A673 (cell line): ENCODE results near the gene CHST15. TPM values are rescaled to one million over a fixed set of nuclear protein-coding genes. Genes with fewer than 3 reads are reported as not detected.

Source experiments
- BruUV-seq: library from RNA; stranded (reverse); fragments of 400-500 nt; replicated peaks from 2 replicates; lab custom pipeline; 2021; lab: Mats Ljungman, UMichigan
- CTCF ChIA-PET: fragments of 300-600 bp; sonication (Branson Sonifier 250); formaldehyde crosslinking; loops from one replicate; lab custom pipeline; 2022; ENCODE audit warnings: antibody characterized with exemption; lab: Charles Lee
- POLR2A ChIA-PET: fragments of 300-600 bp; sonication (Branson Sonifier 250); formaldehyde crosslinking; loops from one replicate; lab custom pipeline; 2022; ENCODE audit warnings: antibody characterized with exemption; ENCODE audit not compliant: low non-redundant PET; lab: Charles Lee
- DNase-seq: peaks from one replicate; pipeline ENCODE4 v3.0.0-alpha.2; 2015; ENCODE audit warnings: low spot score
- H3K27ac ChIP-seq: fragments of 200-600 bp; sonication (generic); 2 replicates; pipeline ENCODE4 v1.5.1; 2016; ENCODE audit warnings: mixed run types, low read depth, mild to moderate bottlenecking, mixed read lengths, antibody characterized with exemption, low read length; ENCODE audit not compliant: poor library complexity, severe bottlenecking
- H3K27me3 ChIP-seq: fragments of 200-600 bp; sonication (generic); replicated peaks from 2 replicates; pipeline ENCODE4 v1.6.1; 2017; ENCODE audit warnings: mixed run types, low read depth, mild to moderate bottlenecking, mixed read lengths, antibody characterized with exemption, low read length; ENCODE audit not compliant: insufficient read depth, poor library complexity
- H3K36me3 ChIP-seq: fragments of 200-600 bp; sonication (generic); 2 replicates; pipeline ENCODE4 v1.6.1; 2016; ENCODE audit warnings: mixed run types, mild to moderate bottlenecking, mixed read lengths, antibody characterized with exemption, low read length; ENCODE audit not compliant: insufficient read depth, poor library complexity, severe bottlenecking
- H3K4me1 ChIP-seq: fragments of 200-600 bp; sonication (generic); 2 replicates; pipeline ENCODE4 v1.6.1; 2017; ENCODE audit warnings: mixed run types, mild to moderate bottlenecking, mixed read lengths, antibody characterized with exemption, low read length; ENCODE audit not compliant: insufficient read depth, poor library complexity, severe bottlenecking
- H3K4me3 ChIP-seq: fragments of 200-600 bp; sonication (generic); 2 replicates; pipeline ENCODE4 v1.5.1; 2016; ENCODE audit warnings: low read depth, mixed run types, mild to moderate bottlenecking, mixed read lengths, low read length; ENCODE audit not compliant: poor library complexity, severe bottlenecking
- H3K9me3 ChIP-seq: fragments of 200-600 bp; sonication (generic); 2 replicates; pipeline ENCODE4 v1.6.1; 2016; ENCODE audit warnings: mixed run types, low read depth, mild to moderate bottlenecking, mixed read lengths, antibody characterized with exemption, low read length; ENCODE audit not compliant: poor library complexity, severe bottlenecking
- EZH2 ChIP-seq: fragments of 200-600 bp; sonication (generic); IDR thresholded peaks from 2 replicates; pipeline ENCODE4 v1.6.1; 2017; ENCODE audit warnings: borderline replicate concordance, low read depth, mild to moderate bottlenecking, mixed read lengths, antibody characterized with exemption, low read length; ENCODE audit not compliant: poor library complexity, severe bottlenecking
- intact Hi-C: fragments of 100-400 bp; cut with micrococcal nuclease; formaldehyde crosslinking; loops from one replicate; pipeline ENCODE4 v1.10.0; 2022; ENCODE audit not compliant: unreplicated experiment
- total RNA-seq: library from RNA; stranded (reverse); gene quantifications from 2 replicates; pipeline ENCODE4 v1.2.3, GENCODE V29; 2021
- TF ChIP-seq, protein P1 (sequence below): fragments of 300-800, 200-600 bp; sonication (generic); conservative IDR thresholded peaks from 2 replicates; pipeline ENCODE4 v1.5.1; 2017; ENCODE audit warnings: low read depth, mild to moderate bottlenecking, antibody characterized with exemption, low read length, moderate library complexity, mixed read lengths

The CHST15 gene
- total RNA-seq, 1 experiment from 2014 or later = 1.7 TPM

DNA sequence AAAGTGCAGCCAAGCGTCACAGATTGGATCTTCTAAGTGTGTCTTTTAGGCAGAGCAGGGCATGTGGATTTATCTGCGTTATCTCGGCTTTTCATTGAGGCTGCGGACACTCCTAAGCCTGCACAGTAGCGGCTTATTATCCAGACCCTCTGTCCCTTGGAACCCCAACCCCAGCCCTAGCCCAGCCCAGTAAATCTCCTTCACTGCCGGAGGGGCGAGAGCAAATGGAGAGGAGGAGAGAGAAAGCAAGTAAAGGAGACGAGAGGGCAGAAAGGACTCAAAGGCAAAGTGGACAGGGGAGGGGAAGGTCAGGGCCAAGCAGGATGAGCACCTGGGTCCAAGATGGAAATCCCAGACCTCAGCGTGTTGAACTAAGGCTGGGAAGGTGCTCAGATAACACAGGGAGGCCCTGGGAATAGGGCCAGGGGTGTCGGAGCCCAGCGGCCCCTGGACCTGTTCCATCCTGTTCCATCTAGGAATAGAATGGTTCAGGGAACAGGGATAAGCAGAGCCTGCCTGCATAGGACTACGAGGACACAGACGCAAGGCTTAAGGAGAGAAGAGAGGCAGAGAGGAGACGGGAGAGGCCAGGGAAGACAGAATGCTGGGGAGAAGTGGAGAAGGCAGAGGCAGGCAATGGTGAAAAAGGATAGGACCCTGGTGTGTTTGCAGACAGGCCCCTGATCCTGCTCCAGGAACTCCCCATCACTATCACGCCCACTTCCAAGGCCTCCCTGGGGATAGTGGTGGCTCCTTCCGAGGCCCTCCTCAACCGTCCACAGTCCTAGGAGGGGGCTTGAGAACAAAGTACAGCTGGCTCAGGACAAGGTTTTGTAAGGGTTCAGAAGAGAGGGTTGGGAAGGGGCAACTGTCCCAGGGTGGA lies 99.6 kb downstream of the CHST15 start:
- ChIA-PET CTCF (interaction anchor here (0.9 to 4.8 kb wide), 3 partner anchors 259 to 410 kb away, joined by 3 to 57 read pairs (median 18); no protein-coding TSS in a partner anchor), POLR2A (no interaction called here)
- no peaks in the 10 kb centered on the region for H3K36me3 ChIP-seq
- peaks cover 52% of the 10 kb centered on the region for H3K27me3 ChIP-seq
- no peak overlapping the region for H3K27ac ChIP-seq
- H3K4me3 ChIP-seq = no peak overlapping the region
- intact Hi-C loops = loop anchor here (1.0 to 10.0 kb wide), 2 partner anchors 261 to 396 kb away; no protein-coding TSS in a partner anchor
- H3K4me1 ChIP-seq = no peaks in the 10 kb centered on the region
- BruUV-seq = no TSS peak
- no peak for TF ChIP-seq EZH2
- TF ChIP-seq, protein P1, sequence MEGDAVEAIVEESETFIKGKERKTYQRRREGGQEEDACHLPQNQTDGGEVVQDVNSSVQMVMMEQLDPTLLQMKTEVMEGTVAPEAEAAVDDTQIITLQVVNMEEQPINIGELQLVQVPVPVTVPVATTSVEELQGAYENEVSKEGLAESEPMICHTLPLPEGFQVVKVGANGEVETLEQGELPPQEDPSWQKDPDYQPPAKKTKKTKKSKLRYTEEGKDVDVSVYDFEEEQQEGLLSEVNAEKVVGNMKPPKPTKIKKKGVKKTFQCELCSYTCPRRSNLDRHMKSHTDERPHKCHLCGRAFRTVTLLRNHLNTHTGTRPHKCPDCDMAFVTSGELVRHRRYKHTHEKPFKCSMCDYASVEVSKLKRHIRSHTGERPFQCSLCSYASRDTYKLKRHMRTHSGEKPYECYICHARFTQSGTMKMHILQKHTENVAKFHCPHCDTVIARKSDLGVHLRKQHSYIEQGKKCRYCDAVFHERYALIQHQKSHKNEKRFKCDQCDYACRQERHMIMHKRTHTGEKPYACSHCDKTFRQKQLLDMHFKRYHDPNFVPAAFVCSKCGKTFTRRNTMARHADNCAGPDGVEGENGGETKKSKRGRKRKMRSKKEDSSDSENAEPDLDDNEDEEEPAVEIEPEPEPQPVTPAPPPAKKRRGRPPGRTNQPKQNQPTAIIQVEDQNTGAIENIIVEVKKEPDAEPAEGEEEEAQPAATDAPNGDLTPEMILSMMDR = no peak
- no peak for DNase-seq
- H3K9me3 ChIP-seq = no peaks in the 10 kb centered on the region

DNA sequence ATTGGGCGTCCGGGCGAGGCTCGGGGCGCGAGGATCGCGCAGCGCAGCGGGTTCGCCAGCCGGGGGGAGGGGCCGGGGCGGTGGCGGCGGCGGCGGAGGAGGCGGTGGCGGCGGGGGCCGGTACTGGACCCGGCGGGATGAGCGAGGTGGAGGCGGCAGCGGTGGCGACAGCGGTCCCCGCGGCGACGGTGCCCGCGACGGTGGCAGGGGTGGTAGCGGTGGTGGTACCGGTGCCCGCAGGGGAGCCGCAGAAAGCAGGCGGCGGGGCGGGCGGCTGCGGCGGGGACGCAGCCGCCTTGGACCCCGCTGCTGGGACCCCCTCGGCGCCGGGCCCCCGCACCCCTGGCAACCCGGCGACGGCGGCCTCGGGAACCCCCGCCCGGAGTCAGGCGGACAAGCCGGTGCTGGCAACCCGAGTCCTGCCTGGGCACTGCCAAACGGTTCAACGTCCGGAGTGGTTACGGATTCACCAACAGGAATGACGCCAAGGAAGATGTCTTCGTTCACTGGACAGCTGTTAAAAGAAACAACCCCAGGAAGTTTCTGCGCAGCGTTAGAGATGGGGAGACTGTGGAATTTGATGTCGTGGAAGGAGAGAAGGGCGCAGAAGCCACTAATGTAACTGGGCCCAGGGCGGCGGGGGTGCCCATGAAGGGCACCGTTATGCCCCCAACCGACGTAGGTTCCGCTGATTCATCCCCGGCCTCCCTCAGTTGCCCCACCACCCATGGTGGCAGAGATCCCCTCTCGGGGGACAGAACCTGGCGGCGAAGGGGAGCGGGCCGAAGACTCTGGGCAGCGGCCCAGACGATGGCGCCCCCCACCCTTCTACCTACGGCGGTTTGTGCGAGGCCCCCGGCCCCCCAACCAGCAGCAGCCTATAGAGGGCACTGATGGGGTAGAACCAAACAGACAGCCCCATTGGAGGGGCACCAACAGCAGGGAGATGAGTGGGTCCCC lies 101.5 kb downstream of the CHST15 start:
- Histone ChIP-seq H3K4me1 (no peaks in the 10 kb centered on the region), H3K4me3 (no peak overlapping the region), H3K27ac (no peak overlapping the region), H3K27me3 (peaks cover 65% of the 10 kb centered on the region), H3K9me3 (no peaks in the 10 kb centered on the region), H3K36me3 (no peaks in the 10 kb centered on the region)
- no TSS peak for BruUV-seq
- no peak for DNase-seq
- TF ChIP-seq, protein P1 = no peak
- peak; percentile 92 for TF ChIP-seq EZH2
- ChIA-PET POLR2A (no interaction called here), CTCF (no interaction called here)
- intact Hi-C loops = loop anchor here (10.0 kb wide), 1 partner anchor 263 kb away; no protein-coding TSS in a partner anchor

DNA sequence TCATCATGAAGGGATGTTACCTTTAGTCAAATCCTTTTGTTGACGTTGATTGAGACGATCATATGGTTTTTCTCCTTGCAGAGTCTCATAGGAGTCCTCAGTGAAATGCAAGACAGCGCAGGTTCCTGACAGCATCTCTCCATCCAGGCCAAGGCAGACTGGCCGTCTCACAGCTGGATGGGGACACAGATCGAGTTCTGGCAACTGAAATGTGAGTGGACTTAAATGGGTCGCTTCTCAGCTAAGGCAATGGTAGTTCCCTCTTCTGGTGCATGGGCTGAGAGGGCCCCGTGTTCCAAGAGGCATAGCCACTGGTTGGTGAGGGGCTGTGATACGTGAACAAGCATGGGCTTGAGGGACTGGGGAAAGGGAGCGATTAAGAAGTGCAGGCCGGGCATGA lies 102.5 kb downstream of the CHST15 start:
- Histone ChIP-seq H3K27ac (no peak overlapping the region), H3K27me3 (peaks cover 73% of the 10 kb centered on the region), H3K4me1 (no peaks in the 10 kb centered on the region), H3K36me3 (no peaks in the 10 kb centered on the region), H3K4me3 (no peak overlapping the region), H3K9me3 (no peaks in the 10 kb centered on the region)
- no peak for TF ChIP-seq EZH2
- TF ChIP-seq, protein P1 = no peak
- ChIA-PET POLR2A (no interaction called here), CTCF (no interaction called here)
- BruUV-seq = no TSS peak
- no peak for DNase-seq
- intact Hi-C loops = loop anchor here (10.0 kb wide), 1 partner anchor 264 kb away; no protein-coding TSS in a partner anchor
